Heart left ventricle (tissue), 13 donors: ENCODE data around the gene CNOT6L.

ENCODE experiments used
- POLR2A ChIP-seq, 2 donors: fragments of 450-650 bp; IDR thresholded peaks; one replicate each; pipeline ENCODE4 v1.6.1; 2017; ENCODE audit warnings: antibody characterized with exemption in 2 of 2, mild to moderate bottlenecking in 2 of 2, moderate library complexity in 2 of 2
- TF ChIP-seq, protein P1 (sequence below), 12 donors: fragments of 200-600 bp; sonication (generic) in 4 of 12; IDR thresholded peaks; one replicate each; pipeline versions ENCODE4 v1.5.0 to v1.8.0; 2018 to 2022; ENCODE audit warnings: antibody characterized with exemption in 12 of 12, mild to moderate bottlenecking in 5 of 12
- donor health status: ischemic (EF 13 %, LVEDD 7.1; RV severe dilation, severe dysfunction).
- donor health status: DM: no; HTN: yes; CAD: no.
- donor health status: DM: no; HTN: no; CAD: no.
- donor health status: ischemic (EF 25% LVEDD 6.9; RV normal size, moderate dysfunction).
- donor health status: ischemic (EF 25% LVEDD 5.7; RV mildly dilated, moderate dysfunction).
- donor health status: ischemic (EF 35%, LVEDD 5.7; RV mildly dilated, moderate dysfunction).
- donor health status: nonischemic (EF 11% LVEDD 7.7; RV severe dilation, severe dysfunction).
- donor health status: DM: yes; HTN: yes; CAD: no.
- donor health status: PGD.
- donor health status: ischemic (EF 29% LVEDD 5.4; RV normal size, mild dysfunction).
- donor health status: nonischemic (EF 23%, LVEDD 6.1; RV moderate dilation, normal function).

GRCh38 chr4:77856152-77856551, 37.0 kb upstream of the CNOT6L start:
- TF ChIP-seq, protein P1, sequence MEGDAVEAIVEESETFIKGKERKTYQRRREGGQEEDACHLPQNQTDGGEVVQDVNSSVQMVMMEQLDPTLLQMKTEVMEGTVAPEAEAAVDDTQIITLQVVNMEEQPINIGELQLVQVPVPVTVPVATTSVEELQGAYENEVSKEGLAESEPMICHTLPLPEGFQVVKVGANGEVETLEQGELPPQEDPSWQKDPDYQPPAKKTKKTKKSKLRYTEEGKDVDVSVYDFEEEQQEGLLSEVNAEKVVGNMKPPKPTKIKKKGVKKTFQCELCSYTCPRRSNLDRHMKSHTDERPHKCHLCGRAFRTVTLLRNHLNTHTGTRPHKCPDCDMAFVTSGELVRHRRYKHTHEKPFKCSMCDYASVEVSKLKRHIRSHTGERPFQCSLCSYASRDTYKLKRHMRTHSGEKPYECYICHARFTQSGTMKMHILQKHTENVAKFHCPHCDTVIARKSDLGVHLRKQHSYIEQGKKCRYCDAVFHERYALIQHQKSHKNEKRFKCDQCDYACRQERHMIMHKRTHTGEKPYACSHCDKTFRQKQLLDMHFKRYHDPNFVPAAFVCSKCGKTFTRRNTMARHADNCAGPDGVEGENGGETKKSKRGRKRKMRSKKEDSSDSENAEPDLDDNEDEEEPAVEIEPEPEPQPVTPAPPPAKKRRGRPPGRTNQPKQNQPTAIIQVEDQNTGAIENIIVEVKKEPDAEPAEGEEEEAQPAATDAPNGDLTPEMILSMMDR (IDR thresholded peaks at IDR 0.05) = no peak
- no peak for TF ChIP-seq POLR2A (IDR thresholded peaks at IDR 0.05)
